ENCODE results near the gene STIM1.
"Not testable (repeated sequence)": the region's sequence is repeated elsewhere in the genome, so short reads cannot be mapped to it uniquely, and the experiment has no call there.

The STIM1 gene

DNA sequence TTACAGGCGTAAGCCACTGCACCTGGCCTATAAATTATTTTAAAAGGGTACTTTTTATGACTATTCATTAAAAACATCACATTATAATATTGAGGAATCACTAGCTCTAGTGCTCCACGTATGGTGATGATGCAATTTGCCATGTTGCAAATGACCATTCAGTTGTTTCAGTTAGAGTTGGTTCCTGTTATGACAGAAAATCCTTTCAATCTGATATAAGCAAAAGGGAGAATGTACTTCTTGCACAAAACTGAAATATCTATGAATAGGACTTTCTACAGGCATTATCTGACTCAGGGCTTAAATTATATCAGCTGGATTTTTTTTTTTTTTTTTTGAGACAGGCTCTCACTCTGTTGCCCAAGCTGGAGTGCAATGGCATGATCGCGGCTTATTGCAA is 193.5 kb downstream of the STIM1 start:
- Histone ChIP-seq H3K27ac (ENCODE audit: insufficient read depth, low read depth, low read length, poor library complexity, severe bottlenecking) (no peak overlapping the region), H3K4me1 (ENCODE audit: control insufficient read depth, insufficient read depth, low read length) (no peaks in the 10 kb centered on the region), H3K9me3 (ENCODE audit: control insufficient read depth, low read length) (no peaks in the 10 kb centered on the region), H3K4me3 (ENCODE audit: insufficient read depth, low read depth, low read length) (no peak overlapping the region), H3K27me3 (ENCODE audit: control insufficient read depth, insufficient read depth, low read length, poor library complexity, severe bottlenecking) (no peaks in the 10 kb centered on the region), H3K36me3 (ENCODE audit: control insufficient read depth, insufficient read depth, low read length) (no peaks in the 10 kb centered on the region)
- 98 to 100% methylated on average over 2 to 4 of the region's 4 CpGs for WGBS, 2 experiments

DNA sequence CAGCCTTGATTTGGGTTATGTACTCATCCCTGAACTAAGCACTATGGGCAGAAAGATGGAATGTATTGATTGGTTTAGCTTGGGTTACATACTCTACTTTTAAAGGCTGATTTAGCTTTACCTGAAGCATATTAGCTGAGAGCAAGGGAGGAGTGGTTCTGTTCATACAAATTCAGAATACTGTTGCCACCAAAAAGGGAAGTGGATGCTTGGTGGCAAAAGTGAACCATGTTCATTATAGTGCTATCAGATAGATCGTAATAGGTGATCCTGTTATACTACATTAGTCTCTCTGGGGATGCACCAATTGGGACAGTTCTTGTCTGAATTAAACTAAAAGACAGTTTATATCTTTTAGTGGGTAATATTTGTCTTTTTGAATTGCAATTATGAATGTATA is 194.7 kb downstream of the STIM1 start:
- H3K4me1 ChIP-seq (ENCODE audit: control insufficient read depth, insufficient read depth, low read length) = no peaks in the 10 kb centered on the region
- no peaks in the 10 kb centered on the region for H3K9me3 ChIP-seq (ENCODE audit: control insufficient read depth, low read length)
- H3K27me3 ChIP-seq (ENCODE audit: control insufficient read depth, insufficient read depth, low read length, poor library complexity, severe bottlenecking) = no peaks in the 10 kb centered on the region
- no peak overlapping the region for H3K27ac ChIP-seq (ENCODE audit: insufficient read depth, low read depth, low read length, poor library complexity, severe bottlenecking)
- H3K4me3 ChIP-seq (ENCODE audit: insufficient read depth, low read depth, low read length) = no peak overlapping the region
- no peaks in the 10 kb centered on the region for H3K36me3 ChIP-seq (ENCODE audit: control insufficient read depth, insufficient read depth, low read length)
- WGBS, 2 experiments = 97 to 100% methylated on average over 1 of the region's 1 CpG

DNA sequence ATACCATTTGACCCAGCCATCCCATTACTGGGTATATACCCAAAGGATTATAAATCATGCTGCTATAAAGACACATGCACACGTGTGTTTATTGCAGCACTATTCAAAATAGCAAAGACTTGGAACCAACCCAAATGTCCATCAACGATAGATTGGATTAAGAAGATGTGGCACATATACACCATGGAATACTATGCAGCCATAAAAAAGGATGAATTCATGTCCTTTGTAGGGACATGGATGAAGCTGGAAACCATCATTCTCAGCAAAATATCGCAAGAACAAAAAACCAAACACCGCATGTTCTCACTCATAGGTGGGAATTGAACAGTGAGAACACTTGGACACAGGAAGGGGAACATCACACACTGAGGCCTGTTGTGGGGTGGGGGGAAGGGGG is 197.7 kb downstream of the STIM1 start:
- not testable (repeated sequence) for H3K27me3 ChIP-seq (ENCODE audit: control insufficient read depth, insufficient read depth, low read length, poor library complexity, severe bottlenecking); H3K4me3 ChIP-seq (ENCODE audit: insufficient read depth, low read depth, low read length); H3K4me1 ChIP-seq (ENCODE audit: control insufficient read depth, insufficient read depth, low read length); H3K36me3 ChIP-seq (ENCODE audit: control insufficient read depth, insufficient read depth, low read length); H3K27ac ChIP-seq (ENCODE audit: insufficient read depth, low read depth, low read length, poor library complexity, severe bottlenecking); H3K9me3 ChIP-seq (ENCODE audit: control insufficient read depth, low read length)
- WGBS, 2 experiments = 81 to 96% methylated on average over 3 to 4 of the region's 4 CpGs

DNA sequence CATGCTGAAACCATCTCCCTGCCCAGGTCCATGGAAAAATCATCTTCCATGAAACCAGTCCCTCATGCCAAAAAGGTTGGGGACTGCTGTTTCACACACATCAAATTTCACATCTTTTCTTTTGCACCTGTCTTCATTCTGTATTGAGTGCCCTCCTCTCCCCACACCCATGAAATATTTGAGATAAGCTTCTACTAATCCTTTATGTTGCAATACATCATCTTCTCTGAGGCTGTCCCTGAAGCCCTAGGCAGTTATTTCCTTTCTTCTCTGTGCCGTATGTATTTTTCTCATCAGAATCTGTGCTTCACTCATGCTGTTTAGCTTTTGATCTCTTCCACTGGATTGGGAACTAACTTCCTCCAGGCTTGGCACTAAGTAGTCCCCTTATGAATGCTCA is 199.2 kb downstream of the STIM1 start:
- Histone ChIP-seq H3K36me3 (ENCODE audit: control insufficient read depth, insufficient read depth, low read length) (no peaks in the 10 kb centered on the region), H3K4me3 (ENCODE audit: insufficient read depth, low read depth, low read length) (no peak overlapping the region), H3K27me3 (ENCODE audit: control insufficient read depth, insufficient read depth, low read length, poor library complexity, severe bottlenecking) (no peaks in the 10 kb centered on the region), H3K27ac (ENCODE audit: insufficient read depth, low read depth, low read length, poor library complexity, severe bottlenecking) (no peak overlapping the region), H3K9me3 (ENCODE audit: control insufficient read depth, low read length) (no peaks in the 10 kb centered on the region), H3K4me1 (ENCODE audit: control insufficient read depth, insufficient read depth, low read length) (no peaks in the 10 kb centered on the region)
- WGBS, 2 experiments = 97 to 98% methylated on average over 1 of the region's 1 CpG

DNA sequence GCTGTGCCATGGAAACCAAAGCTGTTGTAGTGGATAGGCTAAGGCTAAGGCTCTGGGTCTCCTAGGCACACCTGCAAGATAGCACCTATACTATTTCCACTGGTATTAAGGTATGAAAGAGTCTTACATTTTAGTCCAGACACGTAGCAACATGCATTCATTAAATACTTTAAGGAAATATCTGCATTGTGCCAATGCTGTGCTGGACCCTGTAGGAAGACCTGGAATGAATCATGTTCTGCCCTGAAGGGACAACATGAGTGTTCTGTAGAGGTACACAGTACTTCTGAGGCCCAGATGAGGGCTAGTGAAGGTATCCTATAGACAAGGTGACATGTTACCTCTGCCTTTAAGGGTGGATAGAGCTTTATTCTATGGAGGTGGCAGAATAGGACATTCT is 204.0 kb downstream of the STIM1 start:
- 88 to 90% methylated on average over 1 of the region's 1 CpG for WGBS, 2 experiments
- no peaks in the 10 kb centered on the region for H3K4me1 ChIP-seq (ENCODE audit: control insufficient read depth, insufficient read depth, low read length)
- H3K27me3 ChIP-seq (ENCODE audit: control insufficient read depth, insufficient read depth, low read length, poor library complexity, severe bottlenecking) = no peaks in the 10 kb centered on the region
- no peaks in the 10 kb centered on the region for H3K9me3 ChIP-seq (ENCODE audit: control insufficient read depth, low read length)
- H3K4me3 ChIP-seq (ENCODE audit: insufficient read depth, low read depth, low read length) = no peak overlapping the region
- H3K36me3 ChIP-seq (ENCODE audit: control insufficient read depth, insufficient read depth, low read length) = no peaks in the 10 kb centered on the region
- no peak overlapping the region for H3K27ac ChIP-seq (ENCODE audit: insufficient read depth, low read depth, low read length, poor library complexity, severe bottlenecking)

DNA sequence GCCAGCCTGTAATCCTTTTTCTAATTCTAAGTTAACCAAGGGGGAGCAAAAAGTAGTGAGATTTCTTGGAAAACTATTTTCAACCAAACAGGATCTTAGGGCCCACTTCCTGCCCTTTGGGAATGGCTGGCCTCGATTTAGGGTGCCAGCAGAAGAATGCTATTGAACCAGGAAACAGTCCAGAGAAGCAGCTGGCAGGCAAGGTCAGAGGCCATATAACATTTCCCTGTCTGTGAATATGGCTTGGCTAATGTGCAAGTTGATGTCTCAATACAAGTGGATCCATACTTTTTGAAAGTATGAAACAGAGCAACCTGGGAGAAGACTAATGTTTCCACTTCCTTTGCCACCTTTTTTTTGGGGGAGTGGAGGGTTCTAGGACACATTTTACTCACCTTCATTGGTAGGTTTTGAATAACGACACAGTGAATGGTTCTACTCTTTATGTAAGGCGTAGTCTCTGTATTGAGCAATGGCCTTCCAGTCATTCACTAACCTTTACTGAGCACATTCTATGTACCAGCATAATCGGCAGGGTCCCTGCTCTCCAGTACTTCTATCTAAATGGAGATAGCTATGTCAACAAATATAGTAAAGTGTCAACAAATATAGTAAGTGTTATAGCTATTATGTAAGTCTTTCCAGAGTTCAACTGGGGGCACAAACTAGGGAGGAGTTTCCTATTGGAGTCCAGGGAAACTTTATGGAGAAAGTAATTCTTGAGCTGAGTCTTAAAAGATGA is 204.9 kb downstream of the STIM1 start:
- Histone ChIP-seq H3K36me3 (ENCODE audit: control insufficient read depth, insufficient read depth, low read length) (no peaks in the 10 kb centered on the region), H3K27ac (ENCODE audit: insufficient read depth, low read depth, low read length, poor library complexity, severe bottlenecking) (no peak overlapping the region), H3K9me3 (ENCODE audit: control insufficient read depth, low read length) (no peaks in the 10 kb centered on the region), H3K4me1 (ENCODE audit: control insufficient read depth, insufficient read depth, low read length) (no peaks in the 10 kb centered on the region), H3K27me3 (ENCODE audit: control insufficient read depth, insufficient read depth, low read length, poor library complexity, severe bottlenecking) (no peaks in the 10 kb centered on the region), H3K4me3 (ENCODE audit: insufficient read depth, low read depth, low read length) (no peak overlapping the region)
- WGBS, 2 experiments = 95 to 96% methylated on average over 3 to 4 of the region's 4 CpGs

DNA sequence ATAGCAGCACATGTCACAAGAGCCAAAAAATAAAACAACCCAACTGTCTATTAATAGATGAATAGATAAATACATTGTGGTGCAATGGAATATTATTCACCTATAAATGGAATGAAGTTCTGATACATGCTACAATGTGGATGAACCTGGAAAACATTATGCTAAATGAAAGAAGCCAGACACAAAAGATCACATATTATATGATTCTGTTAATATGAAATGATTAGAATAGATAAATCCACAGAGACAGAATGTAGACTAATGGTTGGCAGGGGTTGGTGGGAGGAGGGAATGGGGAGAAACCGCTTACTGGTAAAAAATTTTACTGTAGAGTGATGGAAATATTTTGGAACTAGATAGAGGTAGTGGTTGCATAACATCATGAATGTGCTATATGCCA is 206.2 kb downstream of the STIM1 start:
- Histone ChIP-seq H3K4me3 (ENCODE audit: insufficient read depth, low read depth, low read length) (no peak overlapping the region), H3K4me1 (ENCODE audit: control insufficient read depth, insufficient read depth, low read length) (no peaks in the 10 kb centered on the region), H3K27ac (ENCODE audit: insufficient read depth, low read depth, low read length, poor library complexity, severe bottlenecking) (no peak overlapping the region), H3K36me3 (ENCODE audit: control insufficient read depth, insufficient read depth, low read length) (no peaks in the 10 kb centered on the region), H3K27me3 (ENCODE audit: control insufficient read depth, insufficient read depth, low read length, poor library complexity, severe bottlenecking) (no peaks in the 10 kb centered on the region), H3K9me3 (ENCODE audit: control insufficient read depth, low read length) (no peaks in the 10 kb centered on the region)
- 88 to 92% methylated on average over 1 of the region's 1 CpG for WGBS, 2 experiments

DNA sequence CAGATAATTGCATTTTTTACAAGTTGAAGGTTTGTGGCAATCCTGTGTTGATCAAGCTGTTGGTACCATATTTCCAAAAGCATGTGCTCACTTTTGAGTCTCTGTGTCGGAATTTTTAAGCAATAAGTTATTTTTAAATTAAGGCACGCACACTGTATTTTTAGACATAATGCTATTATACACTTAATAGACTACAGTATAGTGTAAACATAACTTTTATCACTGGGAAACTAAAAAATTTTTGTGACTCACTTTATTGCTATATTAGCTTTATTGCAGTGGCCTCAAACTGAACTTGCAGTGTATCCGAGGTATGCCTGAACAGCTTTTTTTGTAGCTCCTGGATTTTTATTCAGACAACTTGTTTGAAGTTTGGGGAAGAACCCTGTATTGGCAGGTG is 207.9 kb downstream of the STIM1 start:
- Histone ChIP-seq H3K27me3 (ENCODE audit: control insufficient read depth, insufficient read depth, low read length, poor library complexity, severe bottlenecking) (no peaks in the 10 kb centered on the region), H3K4me1 (ENCODE audit: control insufficient read depth, insufficient read depth, low read length) (no peaks in the 10 kb centered on the region), H3K27ac (ENCODE audit: insufficient read depth, low read depth, low read length, poor library complexity, severe bottlenecking) (no peak overlapping the region), H3K9me3 (ENCODE audit: control insufficient read depth, low read length) (no peaks in the 10 kb centered on the region), H3K4me3 (ENCODE audit: insufficient read depth, low read depth, low read length) (no peak overlapping the region), H3K36me3 (ENCODE audit: control insufficient read depth, insufficient read depth, low read length) (no peaks in the 10 kb centered on the region)
- whole genome bisulfite sequencing, 2 experiments = 88 to 100% methylated on average over 2 of the region's 3 CpGs

DNA sequence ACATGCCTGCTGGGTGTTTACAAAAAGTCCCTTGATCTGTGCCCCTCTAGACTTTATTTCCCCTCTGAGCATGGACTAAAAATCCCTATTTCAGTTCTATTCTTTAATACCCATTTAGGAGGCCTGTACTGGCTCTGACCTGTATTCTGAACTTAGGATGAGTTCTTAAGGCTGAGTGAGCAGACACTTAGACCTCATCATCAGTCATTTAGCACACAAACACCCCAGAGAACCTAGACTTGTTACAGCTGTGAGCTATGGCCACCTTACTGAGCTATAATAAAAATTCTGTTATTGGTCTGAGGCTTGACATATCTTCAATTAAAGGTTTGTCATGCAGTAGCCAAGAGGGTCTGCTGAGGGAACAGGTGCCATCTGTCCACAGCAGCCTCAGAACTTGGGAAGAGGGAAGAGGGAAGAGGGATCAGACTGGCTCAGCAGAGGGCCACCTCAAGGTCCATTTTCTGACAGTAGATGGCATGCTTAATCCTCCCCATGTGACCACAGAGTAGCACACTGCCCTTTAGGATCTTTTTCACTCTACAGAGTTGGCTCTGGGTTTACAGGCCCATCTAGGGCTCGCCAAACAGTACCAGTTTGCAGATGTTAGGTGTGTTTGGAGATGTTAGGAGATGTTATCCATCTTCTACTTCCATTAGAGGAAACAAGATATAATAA is 209.0 kb downstream of the STIM1 start:
- Histone ChIP-seq H3K4me1 (ENCODE audit: control insufficient read depth, insufficient read depth, low read length) (no peaks in the 10 kb centered on the region), H3K9me3 (ENCODE audit: control insufficient read depth, low read length) (no peaks in the 10 kb centered on the region), H3K27ac (ENCODE audit: insufficient read depth, low read depth, low read length, poor library complexity, severe bottlenecking) (no peak overlapping the region), H3K4me3 (ENCODE audit: insufficient read depth, low read depth, low read length) (no peak overlapping the region), H3K36me3 (ENCODE audit: control insufficient read depth, insufficient read depth, low read length) (no peaks in the 10 kb centered on the region), H3K27me3 (ENCODE audit: control insufficient read depth, insufficient read depth, low read length, poor library complexity, severe bottlenecking) (no peaks in the 10 kb centered on the region)
- 100% methylated on average over 1 of the region's 1 CpG; no CpG with 5 or more reads in 1 of the 2 experiments for WGBS, 2 experiments

DNA sequence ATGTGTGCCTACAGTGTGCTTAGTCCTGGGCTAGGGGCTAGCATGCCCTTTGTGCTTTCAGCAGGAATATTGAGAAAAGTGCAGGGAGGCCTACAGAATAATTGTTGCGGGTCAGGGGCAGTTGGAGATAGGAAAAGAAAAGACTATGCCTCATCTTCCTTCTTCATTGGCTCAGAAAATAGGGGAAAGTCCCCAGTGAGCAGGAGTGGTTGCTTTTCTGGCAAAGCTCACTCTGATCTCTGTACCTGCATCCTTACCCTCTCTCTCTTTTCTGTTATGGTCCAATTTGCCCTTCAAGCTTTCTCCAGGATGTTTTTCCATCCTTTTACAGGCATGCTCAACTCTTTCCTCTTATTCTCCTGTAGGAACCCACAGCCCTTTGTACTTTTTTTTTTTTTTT is 209.6 kb downstream of the STIM1 start:
- Histone ChIP-seq H3K27me3 (ENCODE audit: control insufficient read depth, insufficient read depth, low read length, poor library complexity, severe bottlenecking) (no peaks in the 10 kb centered on the region), H3K27ac (ENCODE audit: insufficient read depth, low read depth, low read length, poor library complexity, severe bottlenecking) (no peak overlapping the region), H3K4me3 (ENCODE audit: insufficient read depth, low read depth, low read length) (no peak overlapping the region), H3K9me3 (ENCODE audit: control insufficient read depth, low read length) (no peaks in the 10 kb centered on the region), H3K4me1 (ENCODE audit: control insufficient read depth, insufficient read depth, low read length) (no peaks in the 10 kb centered on the region), H3K36me3 (ENCODE audit: control insufficient read depth, insufficient read depth, low read length) (no peaks in the 10 kb centered on the region)
- 95 to 100% methylated on average over 1 of the region's 1 CpG for WGBS, 2 experiments

Measured in ectodermal cell (in vitro differentiated cells).